G401 (cell line): ENCODE data around the gene IP6K3. TPM values are rescaled to one million over a fixed set of nuclear protein-coding genes. Genes with fewer than 3 reads are reported as not detected.

Experiments
- DNase-seq: peaks from one replicate; pipeline ENCODE4 v3.0.0-alpha.2; 2015; ENCODE audit warnings: low spot score
- in situ Hi-C: cut with HindIII; loops from 2 replicates; pipeline ENCODE4 v1.10.0; 2016; ENCODE audit warnings: low sequenced_read_pairs, mixed read lengths
- total RNA-seq: library from RNA; depleted of rRNA; stranded (reverse); fragments of >200 nt; shearing (Covaris generic); gene quantifications from 2 replicates; pipeline ENCODE4 v1.2.3, GENCODE V29; 2014

The IP6K3 gene
- total RNA-seq, 1 experiment from 2014 or later: 51.1 TPM

DNA sequence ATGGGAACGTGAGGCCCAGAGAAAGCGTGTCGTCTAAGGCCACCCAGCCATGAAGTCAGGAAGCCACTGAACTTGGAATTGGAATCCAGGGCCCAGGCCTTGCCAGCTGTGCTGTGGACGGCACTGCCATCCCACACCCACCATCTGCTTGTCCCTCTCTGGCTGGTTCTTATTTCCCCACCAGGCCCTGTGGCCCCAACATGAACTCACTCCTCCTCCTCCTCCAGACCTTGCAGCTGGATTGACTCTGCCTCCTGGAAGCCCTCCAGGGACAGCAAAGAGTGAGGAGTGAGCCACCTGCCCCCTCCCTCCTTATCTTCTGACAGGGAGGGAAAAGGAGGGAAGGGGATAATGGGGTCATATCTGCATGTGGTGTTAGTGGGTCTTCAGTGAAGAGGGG lies 16.0 kb upstream of the IP6K3 start:
- in situ Hi-C loops: no loop called here

DNA sequence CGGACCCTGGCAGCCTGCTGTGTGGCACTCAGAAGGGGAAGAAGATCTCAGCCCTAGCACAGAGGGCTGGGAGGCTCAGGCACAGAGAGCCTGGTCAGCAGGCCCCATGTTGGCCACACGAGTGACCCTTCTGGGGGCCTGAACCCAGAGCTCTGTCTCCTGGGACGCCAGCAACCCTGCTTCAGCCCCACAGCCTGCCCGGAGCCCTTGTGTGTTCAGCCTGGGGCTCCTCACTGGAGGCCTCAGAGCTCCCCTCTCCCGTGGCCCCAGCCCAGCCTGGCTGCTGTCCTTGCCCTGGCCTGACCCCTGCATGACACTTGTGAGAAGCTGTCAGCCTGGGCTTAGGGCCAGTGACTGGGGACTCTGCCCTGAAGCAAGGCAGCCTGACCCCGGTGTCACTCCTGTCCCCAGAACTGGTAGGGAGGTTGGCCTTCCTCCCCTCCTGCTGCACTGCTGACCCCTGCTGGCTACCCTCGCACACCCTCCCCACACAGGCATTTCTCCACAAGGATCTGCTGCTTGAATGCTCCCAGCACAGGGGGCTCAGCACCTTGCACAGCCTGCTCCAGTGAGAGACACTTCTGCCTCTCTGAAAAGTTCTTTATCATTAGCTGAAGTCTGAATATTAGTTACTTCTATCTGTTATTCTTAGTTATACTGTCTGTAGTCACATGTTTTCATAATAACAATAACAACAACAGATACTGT lies 15.4 kb upstream of the IP6K3 start:
- DNase-seq: no peak
- in situ Hi-C loops: no loop called here

More for the DNA sequence above, 16.0 kb upstream of the IP6K3 start:
- no peak for DNase-seq

DNA sequence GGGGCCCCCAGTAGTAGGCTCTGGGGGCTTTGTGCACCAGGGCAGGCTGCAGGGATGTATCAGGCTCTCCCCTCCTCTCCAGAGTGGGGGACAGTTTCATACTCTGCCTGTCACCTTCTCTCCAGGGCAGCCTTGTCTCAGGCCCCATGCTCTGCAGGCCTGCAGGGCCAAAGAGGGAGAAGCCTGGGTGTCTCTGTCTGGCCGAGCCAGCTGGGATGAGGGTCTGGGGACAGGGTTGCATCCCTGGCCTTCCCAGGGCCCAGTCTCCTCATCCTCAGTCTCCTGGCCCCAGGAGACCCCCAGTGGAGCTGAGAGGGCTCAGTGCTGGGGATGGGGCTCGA lies 14.8 kb upstream of the IP6K3 start:
- in situ Hi-C loops: no loop called here
- DNase-seq: no peak

DNA sequence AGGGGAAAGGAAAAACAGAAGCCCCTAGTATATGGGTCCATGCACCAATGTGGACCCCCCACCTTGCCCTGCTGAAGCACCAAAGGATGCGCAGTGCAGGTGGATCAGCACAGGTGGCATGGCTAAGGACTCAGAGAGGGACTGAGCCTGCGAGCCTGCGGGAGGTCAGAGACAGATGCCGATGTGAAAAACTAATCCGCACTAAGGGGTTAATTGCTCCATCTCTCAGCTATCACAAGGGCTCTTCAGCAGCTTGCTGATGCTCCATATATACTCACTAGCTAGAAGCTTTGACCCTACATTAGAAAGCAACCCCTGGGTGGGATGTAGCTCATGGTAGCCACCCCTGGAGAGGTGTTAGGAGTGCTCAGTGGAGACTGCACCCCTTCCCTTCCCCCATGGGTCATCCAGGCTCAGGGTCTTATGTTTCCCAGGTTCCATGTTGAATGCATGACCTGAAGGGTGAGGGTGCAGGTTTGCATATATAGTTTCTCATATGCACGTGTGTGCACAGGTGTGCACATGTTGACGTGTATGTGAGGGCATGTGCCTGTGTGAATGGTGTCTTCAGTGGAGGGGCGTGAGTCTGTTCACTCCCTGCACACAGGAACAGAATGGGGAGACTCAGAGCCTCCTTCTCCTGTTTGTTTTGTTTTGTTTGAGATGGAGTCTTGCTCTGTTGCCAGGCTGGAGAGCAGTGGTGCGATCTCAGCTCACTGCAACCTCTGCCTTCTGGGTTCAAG lies 13.4 kb upstream of the IP6K3 start:
- no peak for DNase-seq
- in situ Hi-C loops: no loop called here

DNA sequence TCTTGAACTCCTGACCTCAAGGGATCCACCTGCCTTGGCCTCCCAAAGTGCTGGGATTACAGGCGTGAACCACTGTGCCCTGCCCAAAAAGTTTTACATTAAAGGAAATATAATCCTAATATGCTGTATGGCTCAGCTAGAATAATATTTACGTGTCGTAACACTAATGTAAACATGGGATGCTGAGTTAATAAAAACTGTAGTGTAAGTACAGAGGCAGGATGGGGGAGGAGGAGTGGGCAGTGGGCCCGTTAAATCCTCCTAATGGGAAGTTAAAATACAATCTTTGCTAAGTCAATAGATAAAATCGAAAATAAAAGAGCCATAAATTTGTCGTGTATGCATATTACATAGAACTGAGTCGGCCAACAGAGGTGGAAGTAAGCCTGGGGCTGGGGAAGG lies 12.1 kb upstream of the IP6K3 start:
- in situ Hi-C loops: no loop called here
- no peak for DNase-seq

DNA sequence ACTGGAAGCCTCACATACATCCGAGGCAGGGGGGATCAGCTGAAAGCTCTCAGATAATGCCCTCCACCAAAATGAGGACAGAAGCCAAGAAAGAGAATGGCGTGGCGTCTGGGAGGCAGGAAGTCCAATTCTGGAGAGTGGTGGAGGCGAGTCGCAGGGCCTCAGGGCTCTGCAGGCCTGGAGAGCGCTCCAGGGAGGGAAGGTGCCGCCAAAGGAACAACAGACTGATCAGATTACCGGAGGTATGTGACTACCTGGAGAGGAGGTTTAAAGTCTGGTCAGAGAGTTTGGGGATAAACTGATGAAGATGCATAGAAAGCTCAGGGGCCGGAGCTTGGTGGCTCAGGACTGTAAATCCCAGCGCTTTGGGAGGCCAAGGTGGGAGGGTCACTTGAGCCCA lies 11.2 kb upstream of the IP6K3 start:
- in situ Hi-C loops: no loop called here
- DNase-seq: no peak

DNA sequence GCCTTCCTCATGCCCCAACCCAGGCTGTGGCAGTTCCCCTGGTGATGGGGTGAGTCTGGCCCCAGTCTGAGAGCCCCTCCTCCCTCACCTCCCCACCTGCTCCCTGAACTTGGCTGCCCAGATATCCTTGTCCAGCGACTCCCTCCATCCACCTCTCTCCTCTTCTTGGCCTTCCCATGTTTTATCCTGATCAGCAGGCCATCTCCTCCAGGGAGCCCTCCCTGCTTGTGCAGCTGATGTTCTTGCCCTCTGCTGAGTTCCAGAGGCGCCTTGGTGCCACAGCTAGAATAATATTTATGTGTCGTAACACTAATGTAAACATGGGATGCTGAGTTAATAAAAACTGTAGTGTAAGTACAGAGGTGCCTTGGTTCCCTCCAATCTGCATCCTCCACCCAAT lies 10.4 kb upstream of the IP6K3 start:
- in situ Hi-C loops: no loop called here
- no peak for DNase-seq

DNA sequence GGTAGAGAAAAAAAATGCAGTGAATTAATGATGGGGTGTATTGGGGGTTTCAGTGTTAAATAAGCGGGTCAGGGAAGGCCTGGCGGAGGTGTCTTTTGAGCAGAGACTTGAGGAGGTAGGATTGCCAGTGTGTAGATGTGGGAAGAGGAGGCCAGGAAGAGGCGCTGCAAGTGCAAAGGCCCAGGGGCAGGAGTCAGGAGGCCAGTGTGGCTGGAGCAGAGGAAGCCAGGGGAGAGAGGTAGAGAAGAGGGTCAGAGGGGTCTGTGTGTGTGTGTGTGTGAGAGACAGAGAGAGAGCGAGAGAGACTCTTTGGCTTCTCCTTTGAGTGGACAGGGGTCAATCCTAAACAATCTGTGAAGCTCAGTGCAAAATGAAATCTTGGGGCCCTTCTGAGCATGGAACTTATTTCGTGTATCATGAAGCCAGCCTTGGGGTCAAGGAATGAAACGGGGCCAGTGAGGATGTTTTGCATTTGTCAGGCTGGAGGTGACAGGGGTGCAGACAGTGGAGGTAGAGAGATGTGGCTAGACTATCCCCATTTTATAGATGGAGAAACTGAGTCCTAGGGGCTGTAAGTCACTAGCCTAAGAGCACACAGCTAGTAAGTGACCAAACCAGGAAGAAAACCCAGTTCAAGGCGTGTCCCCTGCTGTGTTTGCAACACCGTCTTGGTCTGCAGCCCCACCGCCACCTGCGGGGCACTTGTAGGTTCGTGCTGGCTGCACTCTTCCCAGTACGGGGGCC lies 9.7 kb upstream of the IP6K3 start:
- in situ Hi-C loops: no loop called here

DNA sequence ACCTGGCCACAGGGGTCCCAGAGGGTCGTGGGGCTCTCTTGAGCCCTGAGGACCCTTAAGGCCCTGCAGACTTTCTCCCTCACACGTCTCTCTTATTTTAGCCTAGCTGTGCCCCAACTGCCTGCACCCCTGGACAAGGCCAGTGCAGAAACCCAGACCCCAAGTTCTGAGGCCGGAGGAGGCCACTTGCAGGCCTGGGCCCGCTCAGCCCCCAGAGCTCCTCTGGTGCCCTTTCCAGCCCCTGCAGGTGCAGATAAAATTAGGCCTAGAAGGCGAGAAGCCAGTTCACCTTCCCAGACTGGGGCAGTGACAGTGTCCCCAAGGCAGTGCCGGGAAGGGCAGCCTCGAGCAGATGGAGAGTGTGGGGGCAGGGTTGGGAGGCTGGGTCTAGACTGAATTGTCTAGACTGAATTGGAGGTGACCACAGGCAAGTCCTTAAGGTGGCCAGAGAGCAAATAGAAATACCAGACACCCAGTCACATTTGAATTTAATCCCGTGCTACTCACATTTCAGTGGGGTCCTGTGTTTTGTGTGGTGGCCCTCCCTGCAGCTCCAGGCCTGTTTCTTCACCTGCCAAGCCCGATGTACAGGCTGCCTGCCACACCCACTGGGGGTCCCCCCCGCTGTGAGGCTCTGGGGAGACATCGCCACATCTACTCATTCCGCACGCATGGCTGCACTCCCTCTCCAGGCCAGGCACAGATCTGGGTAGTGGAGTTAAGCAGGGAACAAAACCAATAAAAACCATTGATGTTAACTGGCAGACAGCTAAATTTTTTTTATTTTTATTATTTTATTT lies 8.6 kb upstream of the IP6K3 start:
- DNase-seq: no peak
- in situ Hi-C loops: no loop called here

More for the DNA sequence above, 9.7 kb upstream of the IP6K3 start:
- DNase-seq: no peak

DNA sequence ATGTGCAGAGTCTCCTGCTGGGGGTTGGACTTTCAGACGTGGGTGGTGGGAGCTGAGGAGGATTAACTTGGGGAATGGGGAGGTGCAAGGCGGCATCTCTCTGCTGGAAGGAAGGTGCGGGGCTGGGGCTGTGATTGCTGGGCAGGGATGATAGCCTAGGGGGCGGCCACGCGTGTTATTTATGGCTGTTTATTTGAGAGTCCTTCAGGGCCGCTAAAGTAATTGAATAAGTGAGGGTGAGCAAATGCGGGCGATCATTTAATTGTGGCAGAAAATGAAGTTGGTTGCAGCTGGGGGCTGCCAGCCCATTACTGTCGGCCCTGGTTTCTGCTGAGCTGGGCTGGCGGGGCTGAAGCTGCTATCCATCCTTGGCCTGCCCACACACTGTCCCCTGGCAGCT lies 7.5 kb upstream of the IP6K3 start:
- no peak for DNase-seq
- in situ Hi-C loops: no loop called here

DNA sequence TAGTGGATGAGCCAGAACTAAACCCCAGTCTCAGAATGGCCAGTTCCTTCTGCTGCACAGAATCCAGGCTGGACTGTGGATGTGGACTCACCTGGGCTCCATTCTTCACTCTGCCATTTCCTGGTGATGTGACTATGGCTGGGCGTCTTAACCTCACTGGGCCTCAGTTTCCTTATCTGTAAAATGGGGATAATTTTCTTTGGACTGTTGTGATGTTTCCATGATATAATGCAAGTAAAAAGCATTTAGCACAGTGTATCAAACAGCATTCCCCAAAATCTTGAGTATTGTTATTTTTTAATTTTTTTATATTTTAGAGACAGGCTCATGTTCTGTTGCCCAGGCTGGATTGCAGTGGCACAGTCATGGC lies 5.9 kb upstream of the IP6K3 start:
- in situ Hi-C loops: no loop called here
- DNase-seq: no peak

DNA sequence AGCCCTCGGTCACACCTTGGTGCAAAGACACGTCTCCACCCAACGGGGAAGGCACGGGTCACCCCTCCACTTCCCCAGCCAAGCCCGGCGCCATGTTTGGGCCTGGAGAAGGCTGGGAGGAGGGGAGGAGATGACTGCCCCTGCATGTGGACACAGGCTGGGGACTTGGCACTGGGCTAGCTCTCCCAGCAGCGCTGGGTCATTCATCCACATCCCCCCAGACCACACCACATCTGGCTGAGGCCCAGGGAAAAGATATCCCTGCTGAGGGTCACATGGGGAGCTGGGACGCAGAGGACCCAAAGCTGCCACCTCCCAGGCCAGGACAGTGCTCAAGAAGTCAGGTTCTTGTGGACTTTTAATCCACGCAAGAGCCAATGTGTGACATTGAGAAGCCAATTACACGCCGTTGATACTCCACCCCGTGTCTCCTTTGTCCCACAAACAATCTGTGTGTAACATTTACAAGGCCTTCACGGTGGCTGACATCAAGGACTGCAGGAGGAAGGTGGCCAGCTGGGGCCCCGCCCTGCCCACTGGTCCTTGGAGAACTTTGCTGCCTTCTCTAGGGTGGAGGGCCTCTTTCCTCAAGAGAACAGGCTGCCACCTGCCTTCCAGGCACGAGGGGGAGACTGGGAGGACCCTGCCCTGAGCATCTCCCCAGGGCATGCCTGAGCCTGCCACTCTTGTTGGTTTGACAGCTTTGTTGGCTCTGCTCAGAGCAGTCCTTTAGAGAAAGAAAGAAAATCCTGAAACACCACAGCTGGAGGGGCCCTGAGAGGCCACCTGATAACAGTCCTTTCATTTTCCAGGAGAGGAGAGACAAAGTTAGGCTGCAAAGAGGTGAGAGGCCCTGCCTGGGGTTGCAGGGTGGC lies 5.3 kb upstream of the IP6K3 start:
- in situ Hi-C loops: no loop called here
- DNase-seq: no peak

DNA sequence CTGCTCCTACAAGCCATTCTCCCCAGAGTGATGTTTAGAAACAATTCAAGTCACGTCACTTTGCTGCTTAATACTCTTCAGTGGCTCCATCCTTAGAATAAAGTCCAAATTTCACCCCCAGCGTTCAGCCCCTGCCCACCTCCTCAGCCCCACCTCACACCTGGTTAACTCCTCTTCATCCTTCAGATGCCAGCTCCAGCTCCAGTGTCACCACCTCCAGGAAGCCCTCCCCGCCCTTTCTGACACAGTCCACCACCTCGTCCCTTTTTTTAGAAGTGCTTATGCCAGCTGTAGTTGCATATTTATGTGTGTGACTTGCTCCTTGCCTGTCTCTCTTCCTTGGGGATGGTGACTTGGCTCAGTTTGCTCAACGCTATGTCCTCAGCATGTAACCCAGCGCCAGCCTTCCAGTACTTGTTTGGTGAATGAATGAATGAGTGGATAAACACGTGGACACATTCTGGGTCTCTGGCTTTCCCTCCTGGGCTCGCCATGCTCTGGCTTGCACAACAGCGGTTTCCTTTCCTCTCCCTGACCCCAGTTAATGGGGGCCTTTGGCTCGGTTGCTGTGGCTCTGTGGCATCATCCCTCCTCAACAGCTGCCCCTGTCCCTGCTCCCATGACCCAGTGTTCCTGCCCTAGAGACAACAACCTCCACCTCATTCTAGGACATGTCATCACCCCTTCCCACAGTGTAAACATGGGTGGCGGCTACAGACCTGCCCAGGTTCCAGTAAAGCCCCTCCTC lies 3.7 kb upstream of the IP6K3 start:
- in situ Hi-C loops: no loop called here
- DNase-seq: no peak

DNA sequence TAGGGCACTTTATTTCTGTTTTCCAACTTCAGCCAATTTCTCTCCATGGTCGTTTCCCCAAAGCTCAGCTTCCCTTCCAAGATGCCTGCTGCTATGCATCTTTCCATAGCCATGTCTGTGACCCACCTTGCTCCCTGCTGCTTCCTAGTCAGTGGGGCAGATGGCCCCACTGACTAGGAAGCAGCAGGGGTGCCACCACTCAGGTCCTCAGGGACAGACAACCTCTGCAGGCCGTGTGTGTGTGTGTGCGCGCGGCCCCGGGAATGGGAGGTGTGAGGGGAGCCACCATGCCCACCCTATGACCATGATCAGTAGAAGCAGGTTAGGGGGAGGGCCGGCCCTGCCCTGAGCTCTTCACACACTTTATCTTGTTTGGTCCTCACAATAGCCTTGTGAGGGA lies 2.7 kb upstream of the IP6K3 start:
- in situ Hi-C loops: no loop called here
- no peak for DNase-seq

DNA sequence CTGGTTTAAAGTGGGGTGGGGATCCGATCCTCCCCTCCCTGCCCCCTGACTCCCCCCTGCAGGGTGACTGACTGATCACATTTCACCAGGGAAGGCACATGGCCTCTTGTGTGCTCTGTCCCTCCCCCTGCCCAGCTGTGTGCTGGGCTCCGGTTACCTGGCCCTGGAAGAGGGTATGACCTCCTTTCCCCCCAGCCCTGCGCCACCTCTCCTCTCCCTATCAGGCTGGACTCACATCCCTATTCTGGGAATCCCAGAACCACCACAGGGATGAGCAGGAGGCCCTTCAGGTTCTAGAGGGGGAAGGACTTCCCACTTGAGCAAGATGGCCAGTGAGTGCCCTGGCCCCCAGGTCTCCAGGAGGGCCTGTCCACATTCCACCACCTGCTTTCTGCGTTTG lies 2.1 kb upstream of the IP6K3 start:
- in situ Hi-C loops: no loop called here
- no peak for DNase-seq

DNA sequence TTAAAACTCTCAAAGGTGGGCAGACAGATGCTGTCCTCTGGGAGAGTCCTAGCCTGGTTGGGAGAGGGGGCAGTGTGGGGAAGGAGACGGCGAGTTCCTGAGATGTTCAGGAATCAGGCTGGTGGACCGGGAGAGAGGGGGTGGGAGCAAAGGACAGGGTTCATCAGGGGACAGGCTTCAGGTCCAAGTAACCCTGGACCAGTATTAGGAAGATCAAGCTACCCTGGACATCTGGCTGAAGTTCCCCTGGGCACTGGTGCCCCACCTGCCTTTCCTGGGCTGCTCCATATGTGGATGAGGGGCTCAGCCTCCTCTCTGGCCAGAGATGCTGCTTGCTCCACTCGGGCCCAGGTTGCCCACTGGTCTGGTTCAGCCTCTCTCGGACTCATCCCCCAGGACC lies 1.1 kb upstream of the IP6K3 start:
- in situ Hi-C loops: no loop called here
- no peak for DNase-seq

DNA sequence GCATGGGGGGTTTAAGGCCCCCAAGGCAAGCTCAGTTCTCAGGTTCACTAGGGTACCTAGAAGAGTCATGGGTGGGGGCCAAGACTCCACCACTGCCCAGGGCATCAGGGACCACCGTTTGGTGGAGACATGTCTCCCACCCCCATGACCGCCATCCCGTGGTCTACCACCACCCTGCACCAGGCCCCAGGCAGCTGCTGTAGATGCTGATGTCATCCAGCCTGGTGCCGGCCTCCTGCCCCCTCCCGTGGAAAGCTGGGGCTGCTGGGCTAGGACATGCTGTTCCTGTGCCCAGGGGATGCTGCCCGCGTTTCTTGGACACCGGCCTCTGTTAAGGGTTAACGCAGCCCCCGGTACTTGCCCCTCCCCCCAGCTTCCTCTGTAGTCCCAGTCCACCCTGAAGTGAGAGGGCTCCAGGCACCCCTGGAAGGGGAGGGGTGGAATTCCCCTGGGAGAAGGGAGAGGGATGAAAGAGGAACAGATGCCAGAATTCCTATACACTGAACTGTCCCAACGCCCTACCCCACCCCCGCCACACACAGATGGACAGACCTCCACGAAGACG lies 587 bp downstream of the IP6K3 start:
- in situ Hi-C loops: no loop called here
- DNase-seq: no peak

DNA sequence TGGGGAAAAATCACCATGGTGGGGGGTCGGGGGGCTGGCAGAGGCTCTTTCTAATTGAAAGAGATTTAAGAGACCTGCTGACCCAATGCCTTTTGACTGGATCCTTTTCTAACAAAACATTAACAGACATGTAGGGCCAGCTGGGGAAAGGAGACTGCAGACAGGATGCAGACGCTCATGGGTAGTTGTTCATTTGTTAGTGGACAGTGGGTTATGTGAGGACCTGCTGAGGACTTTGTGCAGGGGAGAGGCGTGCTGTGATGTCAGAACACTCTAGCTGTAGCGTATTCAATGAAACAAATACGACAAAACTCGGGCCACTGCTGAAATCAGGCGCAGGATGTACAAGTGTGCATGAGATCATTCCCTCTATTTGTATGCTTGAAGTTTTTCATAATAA lies 1.2 kb downstream of the IP6K3 start:
- DNase-seq: no peak
- in situ Hi-C loops: no loop called here
